SK-N-SH treated with all-trans-retinoic acid at 6 μM for 48 hours (cell line): ENCODE results near the gene SERPINA6.
"Not testable (repeated sequence)": the region's sequence is repeated elsewhere in the genome, so short reads cannot be mapped to it uniquely, and the experiment has no call there.

Source experiments
- ATAC-seq: fragments of 200-7000 bp; cut with Tn5 transposase; 3 replicates; pipeline ENCODE4 v1.9.1; 2020; ENCODE audit warnings: mild to moderate bottlenecking, moderate library complexity
- ARNTL ChIP-seq: fragments of 450-650 bp; formaldehyde crosslinking; IDR thresholded peaks from 2 replicates; pipeline ENCODE4 v1.5.0; 2020; ENCODE audit warnings: low read depth, mild to moderate bottlenecking, moderate library complexity, borderline replicate concordance
- BACH2 ChIP-seq: fragments of 250-450 bp; sonication (Bioruptor Pico); IDR thresholded peaks from 2 replicates; pipeline ENCODE4 v1.9.0; 2021; ENCODE audit warnings: mild to moderate bottlenecking, borderline replicate concordance
- CSDC2 ChIP-seq: fragments of 250-450 bp; sonication (Bioruptor Pico); IDR thresholded peaks from 2 replicates; pipeline ENCODE4 v1.5.0; 2020; ENCODE audit warnings: mild to moderate bottlenecking, moderate library complexity
- ESRRG ChIP-seq: fragments of 250-450 bp; sonication (Bioruptor Pico); IDR thresholded peaks from 2 replicates; pipeline ENCODE4 v1.6.1; 2021; ENCODE audit warnings: mild to moderate bottlenecking
- GLIS3 ChIP-seq: fragments of 250-450 bp; sonication (Bioruptor Pico); IDR thresholded peaks from 2 replicates; pipeline ENCODE4 v1.5.0; 2020; ENCODE audit warnings: mild to moderate bottlenecking, moderate library complexity
- ISL1 ChIP-seq: fragments of 250-450 bp; sonication (Bioruptor Pico); IDR thresholded peaks from 2 replicates; pipeline ENCODE4 v2.1.2; 2022; ENCODE audit warnings: mild to moderate bottlenecking, moderate library complexity
- PPARA ChIP-seq: fragments of 250-450 bp; sonication (Bioruptor Pico); IDR thresholded peaks from 2 replicates; pipeline ENCODE4 v1.5.0; 2020; ENCODE audit warnings: mild to moderate bottlenecking, borderline replicate concordance
- RARB ChIP-seq: fragments of 250-450 bp; sonication (Bioruptor Pico); IDR thresholded peaks from 2 replicates; pipeline ENCODE4 v1.8.0; 2021; ENCODE audit warnings: mild to moderate bottlenecking, moderate library complexity
- SNAI2 ChIP-seq: fragments of 250-450 bp; sonication (Bioruptor Pico); IDR thresholded peaks from 2 replicates; pipeline ENCODE4 v1.5.0; 2020; ENCODE audit warnings: mild to moderate bottlenecking, moderate library complexity
- TCF4 ChIP-seq: fragments of 250-450 bp; sonication (Bioruptor Pico); IDR thresholded peaks from 2 replicates; pipeline ENCODE4 v1.8.0; 2021; ENCODE audit warnings: mild to moderate bottlenecking, moderate library complexity, borderline replicate concordance
- TOX ChIP-seq: fragments of 250-450 bp; sonication (Bioruptor Pico); IDR thresholded peaks from 2 replicates; pipeline ENCODE4 v1.8.0; 2021; ENCODE audit warnings: mild to moderate bottlenecking, moderate library complexity, borderline replicate concordance
- ZC3H10 ChIP-seq: fragments of 250-450 bp; sonication (Bioruptor Pico); IDR thresholded peaks from 2 replicates; pipeline ENCODE4 v1.5.1; 2021; ENCODE audit warnings: mild to moderate bottlenecking, moderate library complexity
- ZFP3 ChIP-seq: fragments of 250-450 bp; sonication (Bioruptor Pico); IDR thresholded peaks from 2 replicates; pipeline ENCODE4 v1.5.0; 2020; ENCODE audit warnings: mild to moderate bottlenecking, moderate library complexity
- ZNF565 ChIP-seq: fragments of 450-650 bp; formaldehyde crosslinking; conservative IDR thresholded peaks from 2 replicates; pipeline ENCODE4 v1.5.0; 2020; ENCODE audit warnings: low read depth, mild to moderate bottlenecking, moderate library complexity
- ZNF70 ChIP-seq: fragments of 450-650 bp; formaldehyde crosslinking; IDR thresholded peaks from 2 replicates; pipeline ENCODE4 v1.5.0; 2020; ENCODE audit warnings: mild to moderate bottlenecking, moderate library complexity
- ZNF8 ChIP-seq: fragments of 450-650 bp; formaldehyde crosslinking; IDR thresholded peaks from 2 replicates; pipeline ENCODE4 v1.5.0; 2020; ENCODE audit warnings: mild to moderate bottlenecking, moderate library complexity
- TF ChIP-seq, protein P1 (sequence below): fragments of 250-450 bp; sonication (Bioruptor Pico); IDR thresholded peaks from 2 replicates; pipeline ENCODE4 v1.5.1; 2020; ENCODE audit warnings: low read depth, mild to moderate bottlenecking, moderate library complexity
- TF ChIP-seq, protein P2 (sequence below): fragments of 250-450 bp; sonication (Bioruptor Pico); IDR thresholded peaks from 2 replicates; pipeline ENCODE4 v1.8.0; 2021; ENCODE audit warnings: low read depth, mild to moderate bottlenecking, moderate library complexity, borderline replicate concordance
- TF ChIP-seq, protein P3 (sequence below): fragments of 250-450 bp; sonication (Bioruptor Pico); IDR thresholded peaks from 2 replicates; pipeline ENCODE4 v1.5.0; 2020; ENCODE audit warnings: mild to moderate bottlenecking, moderate library complexity
- TF ChIP-seq, protein P4 (sequence below): fragments of 250-450 bp; sonication (Bioruptor Pico); IDR thresholded peaks from 2 replicates; pipeline ENCODE4 v1.5.1; 2021; ENCODE audit warnings: mild to moderate bottlenecking, moderate library complexity

Gene SERPINA6

GRCh38 chr14:94349276-94349675 lies 26.1 kb upstream of the SERPINA6 start:
- no peak for ATAC-seq
- TF ChIP-seq ZC3H10 (CRISPR knock-in tag) (no peak), ARNTL (CRISPR knock-in tag) (no peak), SNAI2 (CRISPR knock-in tag) (no peak)

GRCh38 chr14:94348836-94349235 lies 25.7 kb upstream of the SERPINA6 start:
- ATAC-seq, result no peak
- TF ChIP-seq TCF4 (CRISPR knock-in tag) (no peak), ZNF565 (CRISPR knock-in tag) (no peak), ESRRG (CRISPR knock-in tag) (no peak), ZFP3 (CRISPR knock-in tag) (no peak), ZNF8 (CRISPR knock-in tag) (no peak), ARNTL (CRISPR knock-in tag) (no peak), TOX (CRISPR knock-in tag) (no peak), ZNF70 (CRISPR knock-in tag) (no peak), ISL1 (CRISPR knock-in tag) (no peak), ZC3H10 (CRISPR knock-in tag) (no peak), BACH2 (CRISPR knock-in tag) (no peak), PPARA (no peak), CSDC2 (CRISPR knock-in tag) (no peak), GLIS3 (CRISPR knock-in tag) (no peak)
- TF ChIP-seq, protein P1, sequence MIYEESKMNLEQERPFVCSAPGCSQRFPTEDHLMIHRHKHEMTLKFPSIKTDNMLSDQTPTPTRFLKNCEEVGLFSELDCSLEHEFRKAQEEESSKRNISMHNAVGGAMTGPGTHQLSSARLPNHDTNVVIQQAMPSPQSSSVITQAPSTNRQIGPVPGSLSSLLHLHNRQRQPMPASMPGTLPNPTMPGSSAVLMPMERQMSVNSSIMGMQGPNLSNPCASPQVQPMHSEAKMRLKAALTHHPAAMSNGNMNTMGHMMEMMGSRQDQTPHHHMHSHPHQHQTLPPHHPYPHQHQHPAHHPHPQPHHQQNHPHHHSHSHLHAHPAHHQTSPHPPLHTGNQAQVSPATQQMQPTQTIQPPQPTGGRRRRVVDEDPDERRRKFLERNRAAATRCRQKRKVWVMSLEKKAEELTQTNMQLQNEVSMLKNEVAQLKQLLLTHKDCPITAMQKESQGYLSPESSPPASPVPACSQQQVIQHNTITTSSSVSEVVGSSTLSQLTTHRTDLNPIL (CRISPR knock-in tag), result no peak
- TF ChIP-seq, protein P2, sequence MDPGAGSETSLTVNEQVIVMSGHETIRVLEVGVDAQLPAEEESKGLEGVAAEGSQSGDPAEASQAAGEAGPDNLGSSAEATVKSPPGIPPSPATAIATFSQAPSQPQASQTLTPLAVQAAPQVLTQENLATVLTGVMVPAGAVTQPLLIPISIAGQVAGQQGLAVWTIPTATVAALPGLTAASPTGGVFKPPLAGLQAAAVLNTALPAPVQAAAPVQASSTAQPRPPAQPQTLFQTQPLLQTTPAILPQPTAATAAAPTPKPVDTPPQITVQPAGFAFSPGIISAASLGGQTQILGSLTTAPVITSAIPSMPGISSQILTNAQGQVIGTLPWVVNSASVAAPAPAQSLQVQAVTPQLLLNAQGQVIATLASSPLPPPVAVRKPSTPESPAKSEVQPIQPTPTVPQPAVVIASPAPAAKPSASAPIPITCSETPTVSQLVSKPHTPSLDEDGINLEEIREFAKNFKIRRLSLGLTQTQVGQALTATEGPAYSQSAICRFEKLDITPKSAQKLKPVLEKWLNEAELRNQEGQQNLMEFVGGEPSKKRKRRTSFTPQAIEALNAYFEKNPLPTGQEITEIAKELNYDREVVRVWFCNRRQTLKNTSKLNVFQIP (CRISPR knock-in tag), result no peak
- TF ChIP-seq, protein P3, sequence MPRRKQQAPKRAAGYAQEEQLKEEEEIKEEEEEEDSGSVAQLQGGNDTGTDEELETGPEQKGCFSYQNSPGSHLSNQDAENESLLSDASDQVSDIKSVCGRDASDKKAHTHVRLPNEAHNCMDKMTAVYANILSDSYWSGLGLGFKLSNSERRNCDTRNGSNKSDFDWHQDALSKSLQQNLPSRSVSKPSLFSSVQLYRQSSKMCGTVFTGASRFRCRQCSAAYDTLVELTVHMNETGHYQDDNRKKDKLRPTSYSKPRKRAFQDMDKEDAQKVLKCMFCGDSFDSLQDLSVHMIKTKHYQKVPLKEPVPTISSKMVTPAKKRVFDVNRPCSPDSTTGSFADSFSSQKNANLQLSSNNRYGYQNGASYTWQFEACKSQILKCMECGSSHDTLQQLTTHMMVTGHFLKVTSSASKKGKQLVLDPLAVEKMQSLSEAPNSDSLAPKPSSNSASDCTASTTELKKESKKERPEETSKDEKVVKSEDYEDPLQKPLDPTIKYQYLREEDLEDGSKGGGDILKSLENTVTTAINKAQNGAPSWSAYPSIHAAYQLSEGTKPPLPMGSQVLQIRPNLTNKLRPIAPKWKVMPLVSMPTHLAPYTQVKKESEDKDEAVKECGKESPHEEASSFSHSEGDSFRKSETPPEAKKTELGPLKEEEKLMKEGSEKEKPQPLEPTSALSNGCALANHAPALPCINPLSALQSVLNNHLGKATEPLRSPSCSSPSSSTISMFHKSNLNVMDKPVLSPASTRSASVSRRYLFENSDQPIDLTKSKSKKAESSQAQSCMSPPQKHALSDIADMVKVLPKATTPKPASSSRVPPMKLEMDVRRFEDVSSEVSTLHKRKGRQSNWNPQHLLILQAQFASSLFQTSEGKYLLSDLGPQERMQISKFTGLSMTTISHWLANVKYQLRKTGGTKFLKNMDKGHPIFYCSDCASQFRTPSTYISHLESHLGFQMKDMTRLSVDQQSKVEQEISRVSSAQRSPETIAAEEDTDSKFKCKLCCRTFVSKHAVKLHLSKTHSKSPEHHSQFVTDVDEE (CRISPR knock-in tag), result no peak
- TF ChIP-seq, protein P4, sequence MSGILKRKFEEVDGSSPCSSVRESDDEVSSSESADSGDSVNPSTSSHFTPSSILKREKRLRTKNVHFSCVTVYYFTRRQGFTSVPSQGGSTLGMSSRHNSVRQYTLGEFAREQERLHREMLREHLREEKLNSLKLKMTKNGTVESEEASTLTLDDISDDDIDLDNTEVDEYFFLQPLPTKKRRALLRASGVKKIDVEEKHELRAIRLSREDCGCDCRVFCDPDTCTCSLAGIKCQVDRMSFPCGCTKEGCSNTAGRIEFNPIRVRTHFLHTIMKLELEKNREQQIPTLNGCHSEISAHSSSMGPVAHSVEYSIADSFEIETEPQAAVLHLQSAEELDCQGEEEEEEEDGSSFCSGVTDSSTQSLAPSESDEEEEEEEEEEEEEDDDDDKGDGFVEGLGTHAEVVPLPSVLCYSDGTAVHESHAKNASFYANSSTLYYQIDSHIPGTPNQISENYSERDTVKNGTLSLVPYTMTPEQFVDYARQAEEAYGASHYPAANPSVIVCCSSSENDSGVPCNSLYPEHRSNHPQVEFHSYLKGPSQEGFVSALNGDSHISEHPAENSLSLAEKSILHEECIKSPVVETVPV (CRISPR knock-in tag), result no peak

GRCh38 chr14:94346841-94347240 lies 23.7 kb upstream of the SERPINA6 start:
- ATAC-seq, result no peak
- TF ChIP-seq ZNF8 (CRISPR knock-in tag), result no peak
- no peak for TF ChIP-seq CSDC2 (CRISPR knock-in tag)
- no peak for TF ChIP-seq RARB (CRISPR knock-in tag)
- TF ChIP-seq, protein P4 (CRISPR knock-in tag), result no peak

- not testable (repeated sequence) for ATAC-seq
Measured at GRCh38 chr14:94346065-94346786, 23.1 kb upstream of the SERPINA6 start.
